Mesendoderm (in vitro differentiated cells): ENCODE data around the gene RNPS1.

Experiments used
- DNase-seq: peaks from one replicate; pipeline ENCODE4 v3.0.0; 2013
- H2AK5ac ChIP-seq: 2 replicates; pipeline ENCODE4 v1.6.1; 2013; ENCODE audit warnings: low read length, inconsistent platforms
- H2BK120ac ChIP-seq: 2 replicates; pipeline ENCODE4 v1.6.1; 2013; ENCODE audit warnings: low read depth, mild to moderate bottlenecking, low read length, moderate library complexity, mixed read lengths
- H2BK15ac ChIP-seq: replicated peaks from 2 replicates; pipeline ENCODE4 v1.6.1; 2013; ENCODE audit warnings: low read depth, mild to moderate bottlenecking, moderate library complexity
- H2BK5ac ChIP-seq: 2 replicates; pipeline ENCODE4 v1.6.1; 2013; ENCODE audit warnings: low read length, inconsistent platforms
- H3K18ac ChIP-seq: 2 replicates; pipeline ENCODE4 v1.6.1; 2013; ENCODE audit warnings: mild to moderate bottlenecking, low read length, mixed read lengths
- H3K23ac ChIP-seq: one replicate; pipeline ENCODE4 v1.6.1; 2013; ENCODE audit warnings: low read length
- H3K27ac ChIP-seq: 2 replicates; pipeline ENCODE4 v1.5.1; 2013; ENCODE audit warnings: low read depth, mild to moderate bottlenecking, inconsistent platforms, low read length, moderate library complexity
- H3K27me3 ChIP-seq: 2 replicates; pipeline ENCODE4 v1.6.1; 2013; ENCODE audit warnings: low read length, control low read depth, mild to moderate bottlenecking, inconsistent platforms; ENCODE audit not compliant: insufficient read depth, poor library complexity
- H3K36me3 ChIP-seq: 2 replicates; pipeline ENCODE4 v1.6.1; 2013; ENCODE audit warnings: low read length, inconsistent platforms; ENCODE audit not compliant: control insufficient read depth, insufficient read depth
- H3K4ac ChIP-seq: one replicate; pipeline ENCODE4 v1.6.1; 2013; ENCODE audit warnings: low read depth, mild to moderate bottlenecking, low read length, moderate library complexity
- H3K4me1 ChIP-seq: 2 replicates; pipeline ENCODE4 v1.6.1; 2013; ENCODE audit warnings: low read depth, low read length, inconsistent platforms; ENCODE audit not compliant: control insufficient read depth
- H3K4me2 ChIP-seq: 2 replicates; pipeline ENCODE4 v1.6.1; 2013; ENCODE audit warnings: low read length
- H3K4me3 ChIP-seq: 2 replicates; pipeline ENCODE4 v1.5.1; 2013; ENCODE audit warnings: mild to moderate bottlenecking, low read length
- H3K56ac ChIP-seq: one replicate; pipeline ENCODE4 v1.6.1; 2013; ENCODE audit warnings: low read length
- H3K79me1 ChIP-seq: 2 replicates; pipeline ENCODE4 v1.6.1; 2013; ENCODE audit warnings: low read length, inconsistent platforms
- H3K79me2 ChIP-seq: 2 replicates; pipeline ENCODE4 v1.6.1; 2013; ENCODE audit warnings: mild to moderate bottlenecking, low read length; ENCODE audit not compliant: control insufficient read depth, insufficient read depth
- H3K9ac ChIP-seq: 2 replicates; pipeline ENCODE4 v1.6.1; 2013; ENCODE audit warnings: low read length, inconsistent platforms
- H4K5ac ChIP-seq: one replicate; pipeline ENCODE4 v1.6.1; 2013; ENCODE audit warnings: low read length
- H4K8ac ChIP-seq: one replicate; pipeline ENCODE4 v1.6.1; 2013; ENCODE audit warnings: low read depth, mild to moderate bottlenecking, control low read depth, low read length, moderate library complexity
- WGBS: extraction: QIAGEN DNeasy Blood & Tissue Kit; methylation state at CpG from one replicate; pipeline ENCODE4 v1.1.7; 2013; ENCODE audit warnings: low lambda C conversion rate, missing lambda C conversion rate; ENCODE audit not compliant: insufficient coverage; ENCODE audit errors: extremely low coverage; 5-methylcytosine and 5-hydroxymethylcytosine counted together

Gene RNPS1

DNA sequence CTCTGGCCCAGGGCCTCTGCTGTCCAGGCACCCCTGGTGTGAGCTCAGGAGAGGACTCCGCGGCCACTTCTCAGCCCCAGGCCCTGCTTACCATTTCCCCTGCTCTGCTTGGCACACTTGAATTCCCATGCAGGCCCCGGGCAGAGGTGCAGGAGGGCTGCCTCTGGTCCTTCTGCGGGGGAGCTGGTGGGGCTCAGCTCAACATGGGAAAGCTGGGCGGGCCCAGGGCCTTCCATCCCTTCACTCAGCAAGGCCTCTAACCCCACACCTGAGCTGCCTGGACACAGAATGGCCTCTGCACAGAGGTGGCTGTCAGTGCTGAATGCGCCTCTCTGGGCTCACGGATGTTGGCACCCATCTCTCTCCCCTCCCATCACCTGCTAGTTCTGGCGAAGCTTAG is 12.5 kb upstream of the RNPS1 start:
- no CpG with 5 or more reads among the region's 8 CpGs for WGBS
- H3K27me3 ChIP-seq: no peaks in the 10 kb centered on the region
- no peak overlapping the region for H3K4me2 ChIP-seq
- no peak overlapping the region for H2BK5ac ChIP-seq
- no peak overlapping the region for H3K4ac ChIP-seq
- H3K27ac ChIP-seq: no peak overlapping the region
- H3K36me3 ChIP-seq: no peaks in the 10 kb centered on the region
- no peak overlapping the region for H3K9ac ChIP-seq
- no peak overlapping the region for H4K5ac ChIP-seq
- H3K79me1 ChIP-seq: no peaks in the 10 kb centered on the region
- H3K18ac ChIP-seq: no peak overlapping the region
- H3K79me2 ChIP-seq: no peaks in the 10 kb centered on the region
- no peak overlapping the region for H3K23ac ChIP-seq
- H3K4me3 ChIP-seq: no peak overlapping the region
- H4K8ac ChIP-seq: no peak overlapping the region
- no peak overlapping the region for H2BK120ac ChIP-seq
- H3K4me1 ChIP-seq: no peaks in the 10 kb centered on the region
- no peak overlapping the region for H3K56ac ChIP-seq
- H2BK15ac ChIP-seq: no peak overlapping the region
- DNase-seq: no peak
- H2AK5ac ChIP-seq: no peak overlapping the region

GRCh38 chr16:2278956-2279800 is 11.3 kb upstream of the RNPS1 start:
- H3K4me3 ChIP-seq: no peak overlapping the region
- no peak overlapping the region for H3K23ac ChIP-seq
- no peak overlapping the region for H3K4ac ChIP-seq
- H3K9ac ChIP-seq: no peak overlapping the region
- H3K56ac ChIP-seq: no peak overlapping the region
- H3K27ac ChIP-seq: no peak overlapping the region
- no peak overlapping the region for H3K18ac ChIP-seq
- no peaks in the 10 kb centered on the region for H3K79me2 ChIP-seq
- H3K36me3 ChIP-seq: no peaks in the 10 kb centered on the region
- no CpG with 5 or more reads among the region's 26 CpGs for WGBS
- no peaks in the 10 kb centered on the region for H3K27me3 ChIP-seq
- no peak overlapping the region for H4K5ac ChIP-seq
- no peak overlapping the region for H3K4me2 ChIP-seq
- no peak overlapping the region for H2BK15ac ChIP-seq
- H2BK120ac ChIP-seq: no peak overlapping the region
- H2AK5ac ChIP-seq: no peak overlapping the region
- no peaks in the 10 kb centered on the region for H3K79me1 ChIP-seq
- no peak overlapping the region for H2BK5ac ChIP-seq
- H4K8ac ChIP-seq: no peak overlapping the region
- no peaks in the 10 kb centered on the region for H3K4me1 ChIP-seq
- DNase-seq: no peak

GRCh38 chr16:2278272-2278608 is 10.3 kb upstream of the RNPS1 start:
- Histone ChIP-seq H3K4me3 (no peak overlapping the region), H3K4me1 (no peaks in the 10 kb centered on the region), H2BK5ac (no peak overlapping the region), H2AK5ac (no peak overlapping the region), H3K4ac (no peak overlapping the region), H3K18ac (no peak overlapping the region), H3K4me2 (no peak overlapping the region), H3K79me2 (no peaks in the 10 kb centered on the region), H3K56ac (no peak overlapping the region), H2BK15ac (no peak overlapping the region), H4K5ac (no peak overlapping the region), H3K27me3 (no peaks in the 10 kb centered on the region), H3K27ac (no peak overlapping the region), H4K8ac (no peak overlapping the region), H3K23ac (no peak overlapping the region), H2BK120ac (no peak overlapping the region), H3K79me1 (no peaks in the 10 kb centered on the region), H3K9ac (no peak overlapping the region), H3K36me3 (no peaks in the 10 kb centered on the region)
- peak; percentile 34 for DNase-seq
- no CpG with 5 or more reads among the region's 14 CpGs for WGBS

- no peak overlapping the region for H3K4me3 ChIP-seq
- H3K4me2 ChIP-seq: no peak overlapping the region
- WGBS: no CpG with 5 or more reads among the region's 25 CpGs
Measured at GRCh38 chr16:2277466-2278271, 9.7 kb upstream of the RNPS1 start.

DNA sequence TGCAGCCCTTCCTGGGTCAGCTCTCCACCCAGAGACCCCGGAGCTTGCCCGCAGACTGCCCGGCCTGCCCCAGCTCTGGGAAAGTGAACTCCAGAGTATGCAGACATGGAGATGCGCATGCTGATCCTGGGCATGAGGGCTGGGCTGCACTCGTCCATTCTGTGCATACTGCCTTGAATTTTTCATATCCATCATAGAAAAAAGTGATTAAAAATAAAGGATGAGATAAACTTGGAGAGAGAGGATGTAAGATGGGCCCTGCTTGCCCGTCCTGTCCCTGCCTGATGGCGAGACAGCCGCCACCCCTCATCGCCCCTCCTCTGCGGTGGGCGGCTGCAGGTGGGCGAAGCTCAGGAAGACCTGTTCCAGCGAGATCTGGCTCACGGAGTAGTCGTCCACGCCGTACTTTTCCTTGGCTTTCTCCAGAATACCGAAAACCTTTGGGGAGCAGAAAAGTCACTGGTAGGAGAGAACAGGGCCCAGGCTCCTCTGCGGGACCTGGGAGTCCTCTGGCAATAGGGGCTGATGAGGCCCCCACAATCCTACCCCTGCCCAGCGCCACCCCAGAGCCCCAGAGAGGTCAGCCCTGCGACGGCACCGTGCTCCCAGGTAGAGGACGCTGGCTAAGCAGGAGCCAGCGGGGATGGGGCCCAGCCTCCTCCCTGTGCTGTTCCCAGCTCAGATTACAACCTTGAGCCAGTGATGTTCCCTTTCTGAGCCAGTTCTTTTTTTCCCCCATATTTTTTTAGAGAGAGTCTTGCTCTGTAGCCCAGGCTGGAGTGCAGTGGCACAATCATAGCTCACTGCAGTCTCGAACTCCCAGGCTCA is 8.7 kb upstream of the RNPS1 start:
- H3K18ac ChIP-seq: no peak overlapping the region
- no peak overlapping the region for H3K4me2 ChIP-seq
- H3K23ac ChIP-seq: no peak overlapping the region
- H3K27ac ChIP-seq: no peak overlapping the region
- no peaks in the 10 kb centered on the region for H3K79me1 ChIP-seq
- H3K4me1 ChIP-seq: no peaks in the 10 kb centered on the region
- H3K4ac ChIP-seq: no peak overlapping the region
- no peak overlapping the region for H3K4me3 ChIP-seq
- H4K8ac ChIP-seq: no peak overlapping the region
- H4K5ac ChIP-seq: no peak overlapping the region
- H2BK15ac ChIP-seq: no peak overlapping the region
- H3K36me3 ChIP-seq: no peaks in the 10 kb centered on the region
- H3K79me2 ChIP-seq: no peaks in the 10 kb centered on the region
- no peak for DNase-seq
- WGBS: no CpG with 5 or more reads among the region's 26 CpGs
- H3K27me3 ChIP-seq: no peaks in the 10 kb centered on the region
- no peak overlapping the region for H2AK5ac ChIP-seq
- no peak overlapping the region for H3K56ac ChIP-seq
- no peak overlapping the region for H3K9ac ChIP-seq
- H2BK120ac ChIP-seq: no peak overlapping the region
- no peak overlapping the region for H2BK5ac ChIP-seq

More at GRCh38 chr16:2277466-2278271, 9.7 kb upstream of the RNPS1 start:
- H3K79me2 ChIP-seq: no peaks in the 10 kb centered on the region
- no peaks in the 10 kb centered on the region for H3K79me1 ChIP-seq
- H3K4ac ChIP-seq: no peak overlapping the region
- no peak overlapping the region for H2BK15ac ChIP-seq
- H3K36me3 ChIP-seq: no peaks in the 10 kb centered on the region
- H3K18ac ChIP-seq: no peak overlapping the region
- H3K27me3 ChIP-seq: no peaks in the 10 kb centered on the region
- no peak overlapping the region for H3K27ac ChIP-seq
- no peak overlapping the region for H2BK5ac ChIP-seq
- no peak overlapping the region for H3K23ac ChIP-seq
- H2BK120ac ChIP-seq: no peak overlapping the region
- no peaks in the 10 kb centered on the region for H3K4me1 ChIP-seq
- no peak overlapping the region for H4K8ac ChIP-seq
- H3K9ac ChIP-seq: no peak overlapping the region
- no peak overlapping the region for H2AK5ac ChIP-seq
- H3K56ac ChIP-seq: no peak overlapping the region
- no peak overlapping the region for H4K5ac ChIP-seq
- DNase-seq: no peak
